Amniotic stem cell (primary cell): ENCODE measurements around the gene SIGLEC1.

Experiments
- DNase-seq: peaks from one replicate; lab custom pipeline; 2025; lab: John Stamatoyannopoulos, UW

The SIGLEC1 gene

DNA sequence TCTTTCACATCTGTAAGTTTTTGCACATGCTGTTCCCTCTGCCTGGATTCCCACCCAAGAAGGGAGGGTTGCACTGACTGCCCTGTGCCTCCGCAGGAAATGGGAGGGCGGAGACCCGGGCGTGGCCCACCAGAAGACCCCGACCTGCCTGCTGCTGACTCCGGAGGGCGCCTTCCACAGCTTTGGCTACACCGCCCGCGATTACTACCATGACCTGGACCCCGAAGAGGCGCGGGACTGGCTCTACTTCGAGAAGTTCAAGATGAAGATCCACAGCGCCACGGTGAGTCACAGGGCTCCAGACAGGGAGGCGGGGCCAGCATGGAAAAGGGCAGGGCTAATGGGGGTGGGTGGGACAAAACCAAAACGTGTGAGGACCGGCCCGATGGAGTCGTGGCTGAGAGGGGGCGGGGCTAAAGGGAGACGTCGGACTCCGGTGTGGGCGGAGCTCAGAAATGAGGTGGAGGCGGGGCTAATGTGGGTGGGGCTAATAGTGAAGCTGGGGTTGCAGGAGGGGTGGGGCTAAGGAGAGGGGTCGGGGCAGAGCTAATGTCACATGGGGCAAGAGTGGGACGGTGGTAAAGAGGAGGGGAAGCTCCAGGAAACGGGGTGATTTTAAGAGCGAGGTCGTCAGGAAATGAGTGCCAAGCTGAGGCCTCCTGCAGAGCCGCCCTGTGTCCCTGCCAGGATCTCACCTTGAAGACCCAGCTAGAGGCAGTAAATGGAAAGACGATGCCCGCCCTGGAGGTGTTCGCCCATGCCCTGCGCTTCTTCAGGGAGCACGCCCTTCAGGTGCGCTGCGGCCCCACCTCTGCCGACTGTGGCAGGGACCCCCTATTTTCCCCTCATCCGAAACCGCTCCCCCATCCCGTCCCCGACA lies 32.6 kb upstream of the SIGLEC1 start:
- no peak for DNase-seq

DNA sequence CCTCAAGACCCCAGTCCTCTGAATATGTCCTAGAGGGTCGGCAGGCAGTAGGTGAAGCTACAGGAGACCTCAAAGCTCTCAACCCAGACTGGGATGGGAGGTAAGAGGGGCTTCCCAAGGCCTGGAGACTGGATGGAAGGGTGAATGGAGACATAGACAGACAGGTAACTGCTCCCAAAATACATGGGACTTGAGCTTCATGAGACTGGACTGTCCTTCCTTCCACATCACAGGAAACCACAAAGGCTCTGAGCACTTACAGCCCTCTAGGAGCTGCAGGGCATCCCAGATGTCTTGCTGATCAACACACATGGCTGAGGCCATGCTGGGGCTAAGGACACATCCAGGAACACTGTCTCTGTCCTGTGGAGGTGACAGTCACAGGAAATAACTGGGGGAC lies 31.6 kb upstream of the SIGLEC1 start:
- no peak for DNase-seq

DNA sequence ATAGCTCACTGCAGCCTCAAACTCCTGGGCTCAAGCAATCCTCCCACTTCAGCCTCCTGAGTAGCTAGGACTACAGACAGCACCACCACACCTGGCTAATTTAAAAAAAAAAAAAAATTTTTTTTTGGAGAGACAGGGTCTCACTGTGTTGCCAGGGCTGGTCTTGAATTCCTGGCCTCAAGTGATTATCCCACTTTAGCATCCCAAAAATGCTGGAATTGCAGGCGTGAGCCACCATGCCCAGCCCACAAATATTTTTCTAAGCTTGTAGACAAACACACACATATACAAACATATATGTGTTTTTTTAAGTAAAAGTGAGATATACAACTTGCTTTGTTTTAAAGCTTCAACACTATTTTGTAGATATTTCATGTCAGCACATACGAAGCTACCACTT lies 30.9 kb upstream of the SIGLEC1 start:
- no peak for DNase-seq

DNA sequence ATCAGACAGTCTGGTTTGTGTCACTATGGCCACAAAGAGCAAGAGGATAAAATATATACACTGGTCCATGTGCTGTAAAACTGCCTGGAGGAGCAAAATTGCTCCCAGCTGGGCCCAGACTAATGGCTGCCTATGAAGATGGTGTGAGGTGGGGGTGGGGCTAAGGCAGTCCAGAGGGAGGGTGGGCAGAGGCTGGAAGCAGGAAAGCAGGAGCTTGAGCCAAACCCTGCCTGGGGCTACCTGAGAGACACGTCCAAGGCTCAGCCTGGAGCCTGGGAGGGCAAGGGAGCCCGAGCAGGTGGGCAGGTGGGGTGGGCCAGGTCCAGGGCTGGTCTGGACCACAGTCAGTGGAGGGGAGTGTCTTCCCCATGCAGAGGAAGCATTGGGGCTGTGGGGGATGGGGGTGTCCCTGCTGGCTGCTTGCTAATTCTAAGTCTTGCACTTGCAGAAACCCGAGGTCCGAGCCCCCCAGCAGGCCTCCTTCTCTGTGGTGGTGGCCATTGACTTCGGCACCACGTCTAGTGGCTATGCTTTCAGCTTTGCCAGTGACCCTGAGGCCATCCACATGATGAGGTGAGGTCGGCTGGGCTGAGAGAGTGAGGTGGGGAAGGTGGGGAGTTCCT lies 29.5 kb upstream of the SIGLEC1 start:
- no peak for DNase-seq

DNA sequence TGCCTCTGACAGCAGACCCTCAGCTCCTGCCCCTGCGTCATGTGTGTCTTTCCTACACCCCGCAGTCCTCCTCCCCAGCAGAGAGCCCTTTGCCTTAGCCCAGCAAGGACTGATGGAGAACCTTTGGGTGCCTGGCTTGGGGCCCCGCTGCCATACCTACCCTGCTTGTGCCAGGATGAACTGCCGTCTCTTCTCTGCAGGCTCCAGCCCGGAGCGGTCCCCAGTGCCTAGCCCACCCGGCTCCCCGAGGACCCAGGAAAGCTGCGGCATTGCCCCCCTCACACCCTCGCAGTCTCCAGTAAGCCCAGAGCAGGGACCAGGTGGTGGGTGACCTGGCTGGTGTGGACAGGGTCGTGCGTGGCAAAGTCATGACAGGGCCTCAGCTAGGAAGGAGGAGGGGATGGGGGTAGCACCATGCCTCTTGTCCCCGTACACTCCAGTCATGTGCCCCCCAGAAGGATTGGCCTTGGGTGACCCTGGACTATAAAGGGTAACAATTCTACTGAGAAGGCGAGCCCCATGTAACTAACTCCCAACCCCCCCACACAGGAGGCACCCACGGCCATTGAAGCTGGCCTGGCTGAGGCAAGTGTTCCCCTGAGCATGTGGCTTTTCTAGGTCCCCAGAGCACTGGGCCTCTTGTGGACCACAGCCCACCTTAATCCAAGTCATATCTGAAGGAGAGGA lies 28.4 kb upstream of the SIGLEC1 start:
- DNase-seq: no peak

DNA sequence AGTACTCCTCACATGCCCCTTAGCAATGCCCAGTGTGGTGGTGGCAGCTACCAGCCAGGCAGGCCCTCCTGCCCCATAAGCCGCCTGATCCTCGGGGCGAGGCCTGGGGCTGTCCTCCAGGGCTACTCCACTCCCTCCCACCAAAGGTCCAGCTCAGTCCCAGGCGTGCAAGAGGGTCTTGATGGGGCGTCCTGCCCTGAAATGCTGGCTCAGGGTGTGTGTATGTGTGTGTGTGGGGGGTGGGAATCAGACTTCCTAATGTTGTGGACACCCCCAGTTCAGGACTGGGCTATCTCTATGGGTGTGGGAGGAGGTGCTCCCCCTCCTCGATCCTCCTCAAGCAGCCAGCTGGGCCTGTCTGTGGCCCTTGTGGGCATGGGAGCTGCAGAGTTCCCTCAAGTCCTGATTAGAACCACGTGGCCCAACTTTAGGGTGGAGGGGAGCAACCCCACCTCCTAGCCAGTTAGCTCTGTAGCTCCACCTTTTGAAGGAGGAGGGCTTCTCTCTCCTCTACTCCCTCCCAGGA lies 27.6 kb upstream of the SIGLEC1 start:
- DNase-seq: no peak

DNA sequence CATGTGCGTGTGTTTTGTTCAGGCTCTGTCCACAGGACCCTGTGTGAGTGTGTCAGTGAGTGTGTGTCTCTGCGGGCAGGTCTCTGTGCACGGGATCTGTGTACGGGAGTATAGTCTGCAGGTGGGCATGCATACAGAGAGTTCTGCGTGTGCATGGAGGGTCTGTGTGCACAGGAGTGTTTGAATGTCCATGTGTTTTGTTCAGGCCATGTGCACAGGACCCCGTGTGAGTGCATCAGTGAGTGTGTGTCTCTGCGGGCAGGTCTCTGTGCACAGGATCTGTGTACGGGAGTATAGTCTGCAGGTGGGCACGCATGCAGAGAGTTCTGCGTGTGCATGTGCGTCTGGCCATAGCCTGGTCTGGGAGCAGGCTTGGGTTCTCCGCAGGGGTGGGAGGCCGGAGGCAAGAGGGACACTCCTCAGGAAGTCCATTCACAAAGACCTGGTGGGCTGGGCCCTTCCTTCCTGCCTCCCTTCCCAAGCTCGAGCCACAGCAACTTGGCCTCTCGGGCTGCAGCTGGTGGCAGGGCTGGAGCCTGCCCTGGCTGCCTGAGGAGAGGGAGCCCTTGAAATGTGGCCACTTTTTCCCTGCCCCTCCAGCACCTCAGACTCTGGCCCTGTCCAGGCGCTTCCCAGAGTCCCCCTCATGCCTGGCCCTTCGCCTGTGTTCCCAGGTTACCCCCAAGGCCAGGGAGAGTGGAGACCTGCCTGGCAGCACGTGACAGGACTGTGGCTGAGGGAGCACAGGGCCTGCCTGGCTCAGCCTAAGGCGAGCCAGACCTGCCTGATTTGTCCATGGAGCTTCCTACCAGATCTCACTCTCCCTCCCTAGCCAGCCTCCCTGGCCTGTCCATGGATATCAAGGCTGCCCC lies 26.9 kb upstream of the SIGLEC1 start:
- no peak for DNase-seq

DNA sequence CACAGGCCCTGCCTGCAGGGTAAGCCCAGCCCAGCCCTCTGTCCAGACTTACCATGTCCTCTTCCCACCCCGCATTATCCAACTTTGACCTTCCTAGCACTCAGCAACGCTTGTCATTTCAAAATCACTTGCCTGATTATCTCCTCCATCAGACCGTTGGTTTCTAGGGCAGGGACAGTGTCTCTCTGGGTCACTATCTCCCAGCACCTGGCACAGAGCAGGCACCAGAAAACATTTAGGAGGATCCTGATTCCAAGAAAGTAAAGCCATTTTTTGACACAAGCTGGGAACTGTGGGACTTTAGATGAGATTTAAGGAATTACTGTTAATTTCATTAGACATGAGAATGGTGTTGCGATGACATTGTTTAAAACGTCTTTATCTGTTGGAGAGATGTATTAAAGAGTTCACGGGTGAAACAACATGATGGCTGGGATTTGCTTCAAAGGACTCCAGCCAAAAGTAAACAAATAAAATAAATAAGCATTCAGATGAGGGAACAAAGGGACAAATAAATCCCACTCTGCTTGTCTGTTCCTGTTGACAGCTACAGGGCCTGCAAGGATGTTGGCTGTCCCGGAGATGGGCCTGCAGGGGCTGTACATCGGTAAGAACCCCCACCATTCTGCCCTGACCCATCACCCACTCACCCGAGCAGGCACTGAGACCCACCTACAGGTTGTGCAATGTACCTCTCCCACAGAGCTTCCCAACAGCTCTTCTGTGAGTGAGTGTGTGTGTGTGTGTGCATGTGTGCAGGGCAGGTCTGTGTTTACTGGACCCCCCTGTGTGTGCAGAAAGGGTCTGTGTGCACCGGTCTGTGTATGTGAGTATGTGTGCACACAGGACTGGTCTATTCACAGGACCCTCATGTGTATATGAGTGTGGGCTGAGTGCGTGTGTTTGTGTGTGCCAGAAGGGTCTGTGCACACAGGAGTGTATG lies 26.0 kb upstream of the SIGLEC1 start:
- DNase-seq: no peak

DNA sequence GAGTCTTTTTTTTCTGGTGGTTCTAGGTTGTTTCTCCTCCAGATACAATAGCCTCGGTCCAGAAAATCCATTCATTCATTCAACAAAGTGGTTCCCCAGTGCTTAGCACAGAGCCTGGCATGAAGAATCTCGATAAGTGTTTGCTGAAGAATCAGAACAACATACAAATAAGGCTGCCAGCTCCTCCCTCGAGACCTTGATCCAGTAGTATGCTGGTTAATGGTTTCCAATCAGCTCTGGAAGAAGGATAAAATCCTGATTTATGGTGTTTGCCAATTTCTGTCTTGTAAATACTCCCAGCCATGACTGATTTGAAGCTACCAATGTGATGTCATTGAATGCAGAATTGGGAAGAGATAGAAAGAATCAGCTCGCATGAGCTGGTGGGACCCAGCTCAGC lies 23.4 kb upstream of the SIGLEC1 start:
- no peak for DNase-seq

DNA sequence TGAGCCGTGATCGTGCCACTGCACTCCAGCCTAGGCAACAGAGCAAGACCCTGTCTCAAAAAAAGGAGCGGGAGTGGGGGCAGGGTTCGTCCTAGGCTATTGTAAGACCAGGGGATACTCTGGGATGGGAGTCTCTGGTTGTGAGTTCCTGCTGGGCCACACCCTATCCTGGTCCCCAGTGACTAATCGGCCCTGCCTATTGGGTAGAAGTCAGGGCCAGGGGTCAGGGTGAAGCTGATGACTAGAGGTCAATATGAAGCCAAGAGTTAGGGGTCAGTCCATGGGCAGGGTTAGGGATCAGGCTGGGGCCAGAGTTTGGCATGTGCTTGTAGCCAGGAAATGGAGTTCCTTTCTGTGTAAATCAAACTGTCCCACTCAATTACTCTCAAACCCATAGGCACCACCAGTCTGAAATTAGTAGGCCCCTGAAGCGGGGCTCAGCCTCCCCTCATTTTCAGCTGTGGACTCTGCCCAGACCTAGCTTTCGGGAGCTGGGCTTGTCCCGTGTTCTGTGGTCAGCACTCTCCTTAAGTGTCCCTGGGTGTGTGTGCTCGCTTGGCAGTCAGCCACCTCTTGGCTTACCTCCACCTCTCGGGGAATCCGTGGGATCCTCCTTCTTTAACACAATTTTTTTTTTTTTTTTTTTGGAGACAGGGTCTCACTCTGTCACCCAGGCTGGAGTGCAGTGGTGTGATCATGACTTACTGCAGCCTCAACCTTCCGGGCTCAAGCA lies 21.9 kb upstream of the SIGLEC1 start:
- no peak for DNase-seq

DNA sequence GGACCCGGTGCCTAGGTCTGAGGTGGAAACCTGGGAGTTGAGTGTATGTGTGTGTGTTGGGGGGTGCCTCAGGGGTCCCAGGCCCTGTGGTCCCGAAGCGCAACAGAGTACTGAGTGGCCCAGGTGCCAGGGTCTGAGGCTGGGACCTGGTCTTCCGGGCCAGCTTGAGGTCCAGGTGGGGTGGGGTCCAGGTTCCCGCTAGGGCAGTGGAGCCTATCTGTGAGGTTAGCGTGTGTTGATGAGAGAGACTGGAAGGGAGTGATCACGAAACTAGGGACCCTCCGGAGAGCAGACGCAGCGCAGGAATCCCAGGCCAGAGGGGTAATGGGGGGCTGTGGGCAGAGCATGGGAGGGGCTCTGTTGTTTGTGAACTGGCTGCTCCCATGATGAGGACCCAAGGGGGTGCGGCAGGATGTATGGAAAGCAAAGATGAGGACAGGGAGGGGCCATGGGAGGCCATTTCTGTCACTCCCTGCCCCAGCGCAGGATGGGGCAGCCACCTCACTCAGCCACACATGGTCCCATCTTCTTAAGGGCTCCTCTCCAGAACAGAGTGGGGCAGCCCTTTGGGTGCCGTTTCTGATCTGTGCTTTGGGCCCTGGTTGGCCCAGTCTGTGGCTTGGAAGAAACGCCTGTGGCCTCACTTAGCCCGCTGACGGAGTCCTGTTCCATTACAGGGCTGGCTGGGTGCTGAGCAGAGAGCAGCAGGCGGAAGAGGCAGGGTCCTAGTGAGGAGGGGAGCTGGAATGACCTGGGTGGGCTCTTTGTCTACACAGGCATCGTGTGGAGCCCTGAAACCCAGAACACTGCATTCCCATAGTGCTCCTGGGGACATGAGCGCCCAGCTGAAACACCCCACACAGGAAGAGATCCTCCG lies 21.0 kb upstream of the SIGLEC1 start:
- no peak for DNase-seq

DNA sequence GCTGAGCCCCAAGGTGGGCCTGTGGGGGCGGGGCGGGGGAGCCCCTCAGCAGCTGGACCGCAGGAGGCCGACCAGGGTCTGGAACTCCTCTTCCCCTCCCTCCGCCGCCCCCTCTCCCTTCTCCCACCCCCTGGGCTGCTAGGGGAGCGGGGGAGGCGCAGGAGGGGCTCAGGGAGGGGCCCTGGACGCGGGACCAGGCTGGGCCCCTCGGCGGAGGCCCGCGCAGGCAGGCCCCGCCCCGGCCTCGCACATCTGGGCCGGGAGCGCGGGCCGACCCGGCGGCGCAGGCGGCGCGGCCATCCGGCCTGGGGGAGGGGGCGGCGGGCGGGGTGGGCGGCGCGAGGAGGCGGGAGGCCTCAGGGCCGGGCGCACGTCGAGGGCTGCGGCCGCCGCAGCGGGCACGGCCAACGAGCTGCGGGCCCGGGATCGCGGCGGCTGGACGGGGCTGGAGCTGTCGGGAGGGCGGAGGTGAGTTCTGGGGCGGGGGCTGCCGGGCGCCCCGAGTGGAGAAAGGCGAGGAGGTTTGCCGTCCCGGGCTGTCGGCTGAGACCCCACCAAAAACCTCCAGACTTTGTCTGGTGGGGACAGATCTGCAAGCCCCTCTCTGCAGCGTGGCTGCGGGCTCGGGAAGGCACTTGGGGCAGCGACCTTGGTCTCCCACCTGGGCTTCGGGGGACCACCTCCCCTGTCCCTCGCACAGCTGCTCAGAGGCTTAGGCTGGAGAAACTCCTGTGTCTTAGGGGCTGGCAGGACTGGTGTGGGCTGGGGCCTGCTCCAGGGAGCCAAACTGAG lies 20.1 kb upstream of the SIGLEC1 start, which contains the start of gene HSPA12B:
TSS of gene HSPA12B (plus strand) at position 359 of the 792 bp plus-strand sequence. CDS start 5,990 bp downstream, outside the sequence.
- DNase-seq: no peak

DNA sequence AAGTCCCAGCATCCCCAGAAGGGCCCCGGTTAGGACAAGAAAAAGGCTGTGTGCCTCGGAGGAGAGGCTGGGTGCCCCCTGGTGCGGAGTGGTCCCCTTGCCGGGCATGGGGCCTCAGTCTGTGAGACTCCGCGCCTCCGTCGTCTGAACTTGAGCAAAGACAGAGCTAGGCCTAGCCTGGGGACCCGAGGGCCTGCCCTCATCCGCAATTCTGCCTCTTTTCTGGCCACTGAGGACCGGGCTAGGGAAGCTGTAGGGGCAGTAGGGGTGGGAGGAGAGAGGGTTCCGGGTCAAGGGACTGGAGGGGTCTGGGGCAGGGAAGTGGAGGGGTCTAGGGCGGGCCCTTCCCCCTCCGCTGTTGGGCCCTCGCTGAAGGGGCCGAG lies 19.5 kb upstream of the SIGLEC1 start:
- DNase-seq: no peak

DNA sequence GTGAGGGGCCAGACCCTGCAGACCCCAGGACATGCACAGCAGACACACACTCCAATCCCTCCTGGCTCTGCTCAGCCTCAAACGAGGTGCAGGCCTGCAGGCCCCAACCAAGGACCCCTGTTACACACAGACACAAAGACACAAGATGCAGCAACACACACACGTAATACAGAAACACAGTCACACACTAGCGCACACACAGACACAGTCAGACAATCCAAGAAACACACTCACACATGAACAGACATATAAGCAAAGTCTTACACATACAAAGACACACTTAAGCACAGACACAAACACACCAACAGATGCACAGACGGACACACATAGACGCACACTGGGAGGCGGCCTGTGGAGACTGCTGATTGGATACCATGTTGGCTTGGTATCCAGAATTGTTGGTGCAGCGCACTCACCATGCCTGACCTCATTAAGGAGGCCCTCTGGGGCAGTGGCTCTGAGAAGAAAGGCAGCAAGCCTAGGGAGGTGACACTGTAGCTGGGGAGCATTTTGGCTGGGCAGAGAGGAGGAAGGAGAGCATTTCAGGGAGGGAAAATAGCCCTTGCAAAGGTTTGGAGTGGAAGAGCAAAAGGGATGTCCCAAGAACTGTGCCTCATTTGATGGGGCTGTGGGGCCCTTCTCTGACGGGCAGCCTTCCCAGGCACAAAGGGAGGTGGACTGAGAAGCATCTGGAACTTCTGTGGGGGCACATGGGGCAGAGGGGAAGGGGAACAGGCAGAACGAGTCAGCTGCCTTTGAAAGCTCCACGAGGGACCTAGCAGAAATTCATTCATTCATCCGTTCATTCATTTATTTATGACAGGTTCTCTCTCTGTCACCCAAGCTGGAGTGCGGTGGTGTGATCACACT lies 18.6 kb upstream of the SIGLEC1 start:
- DNase-seq: no peak

DNA sequence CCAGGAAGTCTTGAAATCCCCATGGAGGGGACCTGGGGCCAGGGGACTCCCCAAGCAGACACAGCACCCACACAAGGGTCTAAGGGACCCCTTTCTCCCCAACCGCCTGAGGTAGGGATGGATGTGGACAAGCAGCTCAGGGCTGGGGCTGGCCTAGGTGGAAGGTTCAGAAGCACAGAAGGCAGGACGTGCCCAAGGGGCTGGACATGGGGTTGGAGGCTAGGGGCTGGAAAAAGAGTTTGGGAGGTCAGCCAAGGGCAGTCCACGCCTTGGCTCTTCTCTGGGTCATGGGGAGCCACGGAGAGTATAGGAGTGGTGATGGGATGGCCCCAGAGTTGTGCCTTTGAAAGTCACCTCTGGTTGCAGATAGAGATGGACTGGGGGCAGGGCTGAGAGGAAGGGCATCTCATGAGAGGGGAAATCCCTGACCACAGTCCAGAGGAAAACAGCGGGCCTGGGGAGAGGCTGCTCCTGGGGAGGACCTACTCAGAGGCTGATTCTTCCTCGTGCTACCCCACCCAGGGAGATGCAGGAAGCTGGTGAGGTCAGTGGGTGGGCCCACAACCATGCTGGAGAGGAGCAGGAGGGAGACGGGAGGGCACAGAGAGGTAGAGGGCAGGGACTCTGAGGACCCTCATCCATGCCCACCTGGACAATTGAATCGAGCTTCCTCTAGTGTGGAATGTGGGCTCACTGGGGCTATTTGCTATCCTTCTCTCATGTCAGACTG lies 17.6 kb upstream of the SIGLEC1 start:
- no peak for DNase-seq

DNA sequence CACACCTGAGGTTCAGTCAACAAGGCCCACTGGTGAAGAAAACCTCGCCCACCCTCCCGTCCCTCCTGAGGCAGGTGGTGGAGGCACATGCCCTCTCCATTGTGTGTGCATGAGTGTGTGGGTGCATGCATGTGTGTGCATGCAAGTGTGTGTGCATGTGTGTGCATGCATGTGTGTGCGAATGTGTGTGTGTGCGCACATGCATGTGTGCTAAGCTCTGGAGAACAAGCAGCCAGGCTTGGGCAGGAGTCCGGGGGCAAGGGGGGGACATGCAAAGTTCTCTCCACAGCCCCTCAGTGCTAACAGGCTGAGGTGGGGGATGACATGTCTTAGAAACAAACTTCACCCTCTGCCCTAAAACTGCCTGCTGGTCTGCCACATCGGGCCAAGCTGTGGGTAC lies 17.0 kb upstream of the SIGLEC1 start:
- no peak for DNase-seq
